Neural cell (in vitro differentiated cells): ENCODE results near the gene PHYHD1.

ENCODE experiments used
- EP300 ChIP-seq: fragments of 450-650 bp; conservative IDR thresholded peaks from 2 replicates; pipeline ENCODE4 v1.6.1; 2014; ENCODE audit warnings: antibody characterized with exemption, mild to moderate bottlenecking, moderate library complexity; ENCODE audit not compliant: poor library complexity, severe bottlenecking
- EZH2 ChIP-seq: fragments of 200-600, 300-800 bp; shearing (Covaris generic), sonication (generic); IDR thresholded peaks from 2 replicates; pipeline ENCODE4 v1.6.1; 2014; ENCODE audit warnings: antibody characterized with exemption, low read length, borderline replicate concordance, mild to moderate bottlenecking; ENCODE audit not compliant: insufficient read depth, poor library complexity, severe bottlenecking
- POLR2AphosphoS5 ChIP-seq: IDR thresholded peaks from 2 replicates; pipeline ENCODE4 v1.6.1; 2012
- RAD21 ChIP-seq: fragments of 450-650 bp; conservative IDR thresholded peaks from 2 replicates; pipeline ENCODE4 v1.6.1; 2014; ENCODE audit warnings: antibody characterized with exemption, mild to moderate bottlenecking, moderate library complexity
- SMC3 ChIP-seq: fragments of 450-650 bp; conservative IDR thresholded peaks from 2 replicates; pipeline ENCODE4 v1.6.1; 2014; ENCODE audit warnings: antibody characterized with exemption, mild to moderate bottlenecking, moderate library complexity; ENCODE audit not compliant: poor library complexity
- TF ChIP-seq, protein P1 (sequence below): fragments of 450-650 bp; IDR thresholded peaks from 2 replicates; pipeline ENCODE4 v1.5.1; 2014; ENCODE audit warnings: antibody characterized with exemption, mild to moderate bottlenecking, moderate library complexity; ENCODE audit not compliant: poor library complexity, severe bottlenecking
- TF ChIP-seq, protein P2 (sequence below): IDR thresholded peaks from 2 replicates; pipeline ENCODE4 v1.6.1; 2012; ENCODE audit warnings: borderline replicate concordance

DNA sequence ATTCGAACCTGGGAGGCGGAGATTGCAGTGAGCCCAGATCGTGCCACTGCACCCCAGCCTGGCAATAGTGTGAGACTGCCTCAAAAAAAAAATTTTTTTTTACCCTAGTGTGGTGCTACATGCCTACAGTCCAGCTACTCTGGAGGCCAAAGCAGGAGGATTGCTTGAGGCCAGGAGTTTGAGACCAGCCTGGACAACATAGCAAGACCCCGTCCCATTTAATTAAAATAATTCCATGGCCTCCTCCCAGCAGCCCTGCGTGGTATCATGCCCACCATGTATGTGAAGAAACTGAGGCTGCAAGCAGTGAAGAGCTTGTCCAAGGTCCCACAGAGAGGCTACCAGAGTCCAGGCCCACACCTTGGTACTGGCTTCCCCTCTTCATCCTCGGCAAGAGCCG, 19.4 kb upstream of the PHYHD1 start:
- no peak for TF ChIP-seq EP300
- TF ChIP-seq, protein P1, sequence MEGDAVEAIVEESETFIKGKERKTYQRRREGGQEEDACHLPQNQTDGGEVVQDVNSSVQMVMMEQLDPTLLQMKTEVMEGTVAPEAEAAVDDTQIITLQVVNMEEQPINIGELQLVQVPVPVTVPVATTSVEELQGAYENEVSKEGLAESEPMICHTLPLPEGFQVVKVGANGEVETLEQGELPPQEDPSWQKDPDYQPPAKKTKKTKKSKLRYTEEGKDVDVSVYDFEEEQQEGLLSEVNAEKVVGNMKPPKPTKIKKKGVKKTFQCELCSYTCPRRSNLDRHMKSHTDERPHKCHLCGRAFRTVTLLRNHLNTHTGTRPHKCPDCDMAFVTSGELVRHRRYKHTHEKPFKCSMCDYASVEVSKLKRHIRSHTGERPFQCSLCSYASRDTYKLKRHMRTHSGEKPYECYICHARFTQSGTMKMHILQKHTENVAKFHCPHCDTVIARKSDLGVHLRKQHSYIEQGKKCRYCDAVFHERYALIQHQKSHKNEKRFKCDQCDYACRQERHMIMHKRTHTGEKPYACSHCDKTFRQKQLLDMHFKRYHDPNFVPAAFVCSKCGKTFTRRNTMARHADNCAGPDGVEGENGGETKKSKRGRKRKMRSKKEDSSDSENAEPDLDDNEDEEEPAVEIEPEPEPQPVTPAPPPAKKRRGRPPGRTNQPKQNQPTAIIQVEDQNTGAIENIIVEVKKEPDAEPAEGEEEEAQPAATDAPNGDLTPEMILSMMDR = no peak
- TF ChIP-seq, protein P2, sequence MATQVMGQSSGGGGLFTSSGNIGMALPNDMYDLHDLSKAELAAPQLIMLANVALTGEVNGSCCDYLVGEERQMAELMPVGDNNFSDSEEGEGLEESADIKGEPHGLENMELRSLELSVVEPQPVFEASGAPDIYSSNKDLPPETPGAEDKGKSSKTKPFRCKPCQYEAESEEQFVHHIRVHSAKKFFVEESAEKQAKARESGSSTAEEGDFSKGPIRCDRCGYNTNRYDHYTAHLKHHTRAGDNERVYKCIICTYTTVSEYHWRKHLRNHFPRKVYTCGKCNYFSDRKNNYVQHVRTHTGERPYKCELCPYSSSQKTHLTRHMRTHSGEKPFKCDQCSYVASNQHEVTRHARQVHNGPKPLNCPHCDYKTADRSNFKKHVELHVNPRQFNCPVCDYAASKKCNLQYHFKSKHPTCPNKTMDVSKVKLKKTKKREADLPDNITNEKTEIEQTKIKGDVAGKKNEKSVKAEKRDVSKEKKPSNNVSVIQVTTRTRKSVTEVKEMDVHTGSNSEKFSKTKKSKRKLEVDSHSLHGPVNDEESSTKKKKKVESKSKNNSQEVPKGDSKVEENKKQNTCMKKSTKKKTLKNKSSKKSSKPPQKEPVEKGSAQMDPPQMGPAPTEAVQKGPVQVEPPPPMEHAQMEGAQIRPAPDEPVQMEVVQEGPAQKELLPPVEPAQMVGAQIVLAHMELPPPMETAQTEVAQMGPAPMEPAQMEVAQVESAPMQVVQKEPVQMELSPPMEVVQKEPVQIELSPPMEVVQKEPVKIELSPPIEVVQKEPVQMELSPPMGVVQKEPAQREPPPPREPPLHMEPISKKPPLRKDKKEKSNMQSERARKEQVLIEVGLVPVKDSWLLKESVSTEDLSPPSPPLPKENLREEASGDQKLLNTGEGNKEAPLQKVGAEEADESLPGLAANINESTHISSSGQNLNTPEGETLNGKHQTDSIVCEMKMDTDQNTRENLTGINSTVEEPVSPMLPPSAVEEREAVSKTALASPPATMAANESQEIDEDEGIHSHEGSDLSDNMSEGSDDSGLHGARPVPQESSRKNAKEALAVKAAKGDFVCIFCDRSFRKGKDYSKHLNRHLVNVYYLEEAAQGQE = no peak
- TF ChIP-seq EZH2 = no peak
- no peak for TF ChIP-seq POLR2AphosphoS5
- no peak for TF ChIP-seq RAD21
- TF ChIP-seq SMC3 = no peak
